GM18870 (cell line): ENCODE results near the gene SEMA4D.

Experiments used
- ATAC-seq: cut with Tn5 transposase; IDR thresholded peaks from one replicate; pipeline ENCODE4 v1.9.1; 2021; ENCODE audit warnings: moderate library complexity; ENCODE audit not compliant: unreplicated experiment

SEMA4D gene

GRCh38 chr9:89468281-89468960 is 29.5 kb downstream of the SEMA4D start:
- no peak for ATAC-seq

DNA sequence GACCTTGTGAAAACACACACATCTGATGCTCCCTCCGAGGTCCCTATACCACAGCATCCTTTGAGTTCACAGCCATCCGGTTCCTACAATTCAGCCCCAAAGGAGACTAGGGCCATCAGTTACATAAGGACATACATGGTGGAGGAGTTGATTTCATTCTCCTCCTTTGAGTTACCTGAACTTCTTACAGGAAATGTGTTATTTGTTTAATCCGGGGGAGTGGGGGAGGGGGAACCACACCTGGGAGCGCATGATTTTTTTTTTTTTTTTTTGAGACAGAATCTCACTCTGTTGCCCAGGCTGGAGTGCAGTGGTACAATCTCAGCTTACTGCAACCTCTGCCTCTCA is 30.7 kb downstream of the SEMA4D start:
- no peak for ATAC-seq

DNA sequence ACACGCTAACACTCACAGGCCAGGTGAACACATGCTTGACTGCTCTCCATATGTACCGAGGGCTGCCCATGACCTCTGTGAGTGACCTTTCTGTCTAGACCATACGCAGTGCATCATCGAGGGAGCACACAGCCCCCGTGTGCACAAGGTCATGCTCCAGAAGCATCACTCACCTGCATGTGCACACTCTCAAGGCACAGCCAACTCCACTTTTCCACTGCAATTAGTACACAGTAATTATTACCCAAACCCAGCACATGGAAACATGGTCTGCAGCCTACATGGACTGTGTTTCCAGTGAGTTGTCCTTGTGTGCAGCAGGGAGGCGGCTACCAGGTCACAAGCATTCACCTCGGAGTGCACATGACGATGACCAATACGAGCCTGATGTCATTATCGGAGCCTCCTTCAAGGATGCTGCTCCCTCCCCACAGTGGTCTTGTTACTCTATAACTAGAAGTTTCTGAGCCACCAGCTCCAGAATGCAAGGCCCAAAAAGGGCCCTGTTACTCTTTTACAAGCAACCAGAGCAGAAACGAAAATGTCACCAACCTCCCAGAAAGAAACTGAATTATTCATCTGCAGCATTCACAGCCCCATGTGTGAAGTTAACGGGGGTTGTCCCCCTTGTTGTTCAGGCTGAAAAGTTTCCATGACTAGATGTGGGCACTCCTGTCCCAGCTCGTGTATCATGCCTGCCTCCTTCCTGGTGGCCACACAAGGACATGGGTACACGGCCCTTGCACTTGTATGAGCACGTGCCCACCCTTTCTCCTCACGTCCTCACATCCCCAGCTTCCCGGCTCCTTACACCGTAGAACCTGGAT is 31.2 kb downstream of the SEMA4D start:
- ATAC-seq, result peak; percentile 65

- ATAC-seq, result no peak
These were observed 32.1 kb downstream of the SEMA4D start for GRCh38 chr9:89465726-89466308.

DNA sequence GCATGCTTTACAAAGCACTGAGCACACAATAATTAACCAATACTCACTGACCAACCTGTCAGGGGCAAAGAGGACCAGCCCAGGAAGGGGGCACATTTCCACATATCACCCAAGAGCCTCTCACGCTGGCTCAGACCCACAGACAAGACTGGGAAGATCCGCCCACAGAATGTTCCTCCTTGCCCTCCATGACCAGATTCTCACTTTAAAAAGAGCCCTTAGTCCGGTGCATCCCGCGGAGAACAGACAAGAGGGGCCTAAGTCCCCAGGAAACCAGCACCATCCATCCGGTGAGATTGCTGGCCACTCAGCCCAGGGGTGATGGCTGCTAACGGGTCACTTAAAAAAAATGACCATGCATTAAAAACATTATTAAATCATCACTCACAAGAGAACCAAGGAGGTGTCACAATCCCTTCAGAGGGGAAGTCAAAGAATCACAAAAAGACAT is 32.9 kb downstream of the SEMA4D start:
- no peak for ATAC-seq

DNA sequence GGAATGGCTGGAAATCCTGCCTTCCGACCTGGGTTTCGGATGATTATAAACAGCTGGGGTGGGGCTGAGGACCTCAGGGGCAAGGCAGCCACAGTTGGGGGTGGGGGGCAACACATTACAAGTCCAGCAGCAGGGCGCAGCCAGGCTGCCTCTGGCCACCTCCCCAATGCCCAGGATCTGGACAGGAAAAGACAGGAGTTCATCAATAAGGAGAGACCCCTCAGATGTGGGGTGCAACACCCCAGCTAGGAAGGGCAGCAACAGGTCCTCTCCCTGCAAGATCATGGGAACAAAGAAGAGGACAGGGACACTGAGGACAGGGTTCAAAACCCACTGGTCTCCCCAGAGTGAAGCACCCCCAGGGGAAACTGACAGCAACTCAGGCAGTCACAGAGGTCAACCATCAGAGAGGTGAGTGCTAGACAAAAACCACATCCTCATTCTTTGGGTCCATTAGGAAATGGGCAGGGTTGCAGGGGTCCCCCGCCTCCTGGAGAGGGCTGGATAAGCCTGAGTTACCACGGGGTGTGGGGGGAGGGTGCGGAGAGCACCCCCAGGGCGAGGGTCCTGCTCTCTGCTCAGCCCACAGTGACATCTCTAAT is 33.5 kb downstream of the SEMA4D start:
- peak; percentile 28 for ATAC-seq

- ATAC-seq, result no peak
These were observed 34.9 kb downstream of the SEMA4D start for GRCh38 chr9:89462817-89463683.

GRCh38 chr9:89462199-89462598 is 35.7 kb downstream of the SEMA4D start:
- no peak for ATAC-seq

DNA sequence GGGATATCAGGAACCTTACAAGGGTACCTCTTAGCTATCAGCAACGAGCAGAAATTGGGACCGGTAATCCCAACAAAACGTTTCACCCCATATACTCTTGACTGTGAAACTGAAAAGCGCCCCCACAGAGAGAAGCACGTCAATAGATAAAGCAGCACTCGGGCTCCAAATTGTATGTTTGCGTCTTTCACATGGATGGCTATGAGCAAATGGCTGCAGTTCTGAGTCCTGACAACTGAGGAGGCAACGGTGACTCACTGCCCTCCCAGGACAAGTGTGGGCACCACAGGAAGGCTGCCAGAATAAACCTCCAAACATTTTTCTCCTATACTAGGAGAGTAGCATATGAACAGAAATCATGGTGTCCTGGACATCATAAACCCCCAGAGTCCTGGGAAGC is 36.6 kb downstream of the SEMA4D start:
- no peak for ATAC-seq

DNA sequence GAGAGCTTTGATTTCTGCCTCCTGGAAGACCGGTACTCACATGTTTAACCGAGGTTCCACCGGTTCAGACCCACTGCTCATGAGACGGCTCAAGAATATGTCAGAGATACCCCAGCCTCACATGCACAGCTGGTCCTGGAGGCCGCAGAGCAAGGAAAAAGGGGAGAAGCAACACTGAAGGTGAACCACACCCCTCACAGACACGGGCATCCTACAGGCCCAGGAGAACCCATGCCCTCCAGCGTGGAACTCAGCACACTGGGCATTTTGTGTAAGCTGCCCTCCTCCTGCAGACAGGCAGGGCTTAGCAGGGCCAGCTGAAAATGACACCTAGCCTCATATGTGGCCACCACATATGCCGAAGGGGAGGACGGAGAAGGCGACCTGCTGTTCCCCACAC is 37.4 kb downstream of the SEMA4D start:
- no peak for ATAC-seq

GRCh38 chr9:89458768-89459496 is 39.0 kb downstream of the SEMA4D start:
- ATAC-seq, result no peak

DNA sequence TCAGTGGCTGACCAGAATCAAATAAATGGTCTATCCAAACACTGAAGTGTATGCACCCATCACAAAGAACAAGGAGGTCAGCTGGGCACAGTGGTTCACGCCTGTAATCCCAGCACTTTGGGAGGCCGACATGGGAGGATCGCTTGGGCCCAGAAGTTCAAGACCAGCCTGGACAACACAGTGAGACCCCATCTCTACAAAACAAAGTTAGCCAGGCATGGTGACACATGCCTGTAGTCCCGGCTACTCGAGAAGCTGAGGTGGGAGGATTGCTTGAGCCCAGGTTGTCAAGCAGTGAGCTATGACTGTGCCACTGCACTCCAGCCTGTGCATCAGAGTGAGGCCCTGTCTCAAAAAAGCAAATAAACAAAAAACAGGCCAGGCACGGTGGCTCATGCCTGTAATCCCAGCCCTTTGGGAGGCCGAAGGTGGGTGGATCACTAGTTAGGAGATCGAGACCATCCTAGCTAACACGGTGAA is 40.5 kb downstream of the SEMA4D start:
- ATAC-seq, result no peak

GRCh38 chr9:89455356-89455824 is 42.5 kb downstream of the SEMA4D start:
- ATAC-seq, result no peak

GRCh38 chr9:89454498-89455355 is 43.2 kb downstream of the SEMA4D start:
- ATAC-seq, result no peak

DNA sequence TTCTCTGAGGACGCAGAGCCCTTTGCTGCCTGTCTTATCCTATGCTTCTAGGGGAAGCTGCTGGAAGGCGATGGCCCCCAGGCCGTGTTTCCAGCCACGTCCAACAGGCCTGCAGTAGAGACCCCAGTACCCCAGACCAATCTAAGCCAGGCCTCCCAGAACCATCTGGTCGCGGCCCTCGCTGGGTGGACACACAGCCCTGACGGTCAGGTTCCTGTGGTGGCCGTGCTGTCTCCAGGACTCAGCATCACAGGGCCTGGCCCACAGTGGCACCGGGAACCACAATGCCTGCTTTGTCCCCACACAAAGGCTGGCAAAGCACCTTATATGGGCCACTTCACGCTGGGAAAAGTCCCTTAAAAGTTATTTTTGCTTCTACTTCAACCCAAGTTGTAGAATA is 44.5 kb downstream of the SEMA4D start:
- no peak for ATAC-seq

DNA sequence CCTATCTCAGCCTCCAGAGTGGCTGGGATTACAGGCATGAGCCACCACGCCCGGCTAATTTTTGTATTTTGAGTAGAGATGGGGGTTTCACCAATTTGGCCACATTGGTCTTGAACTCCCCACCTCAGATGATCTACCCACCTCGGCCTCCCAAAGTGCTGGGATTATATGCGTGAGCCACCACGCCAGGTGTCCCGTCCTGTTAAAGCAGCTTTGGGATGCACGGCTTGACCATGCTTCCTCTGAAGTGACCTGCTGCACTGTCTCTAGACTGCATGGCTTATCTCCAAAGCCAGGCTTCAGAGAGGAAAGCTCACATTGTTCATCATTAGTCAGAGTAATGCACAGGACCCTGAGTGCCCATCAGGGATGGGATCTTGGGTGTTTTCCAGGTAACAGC is 45.4 kb downstream of the SEMA4D start:
- no peak for ATAC-seq

DNA sequence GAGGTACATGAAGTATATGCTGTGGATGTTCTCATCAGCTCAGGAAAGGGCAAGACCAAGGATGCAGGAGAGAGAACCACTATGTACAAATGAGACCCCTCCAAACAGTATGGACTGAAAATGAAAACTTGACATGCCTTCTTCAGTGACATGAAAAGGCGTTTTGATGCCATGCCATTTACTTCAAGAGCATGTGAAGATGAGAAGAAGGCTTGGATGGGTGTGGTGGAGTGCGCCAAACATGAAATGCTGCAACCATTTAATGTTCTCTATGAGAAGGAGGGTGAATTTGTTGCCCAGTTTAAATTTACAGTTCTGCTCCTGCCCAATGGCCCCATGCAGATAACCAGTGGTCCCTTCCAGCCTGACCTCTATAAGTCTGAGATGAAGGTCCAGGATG is 47.7 kb downstream of the SEMA4D start:
- no peak for ATAC-seq

DNA sequence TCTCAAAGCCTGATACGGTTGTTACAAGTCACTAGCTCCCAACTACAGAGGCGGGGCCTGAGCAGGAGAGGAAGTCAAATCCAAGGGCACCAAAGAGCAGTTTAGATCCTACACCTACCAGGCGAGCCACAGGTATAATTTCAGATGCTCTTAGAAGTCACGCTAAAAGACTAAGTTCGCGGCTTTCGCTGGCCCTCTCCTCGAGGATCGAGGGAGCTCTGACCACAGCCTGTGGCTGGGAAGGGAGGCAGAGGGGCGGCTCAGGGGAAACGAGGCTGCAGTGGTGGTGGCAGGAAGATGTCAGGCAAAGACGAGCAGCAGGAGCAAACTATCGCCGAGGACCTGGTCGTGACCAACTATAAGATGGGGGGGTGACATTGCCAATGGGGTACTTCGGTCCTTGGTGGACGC is 48.6 kb downstream of the SEMA4D start:
- no peak for ATAC-seq

DNA sequence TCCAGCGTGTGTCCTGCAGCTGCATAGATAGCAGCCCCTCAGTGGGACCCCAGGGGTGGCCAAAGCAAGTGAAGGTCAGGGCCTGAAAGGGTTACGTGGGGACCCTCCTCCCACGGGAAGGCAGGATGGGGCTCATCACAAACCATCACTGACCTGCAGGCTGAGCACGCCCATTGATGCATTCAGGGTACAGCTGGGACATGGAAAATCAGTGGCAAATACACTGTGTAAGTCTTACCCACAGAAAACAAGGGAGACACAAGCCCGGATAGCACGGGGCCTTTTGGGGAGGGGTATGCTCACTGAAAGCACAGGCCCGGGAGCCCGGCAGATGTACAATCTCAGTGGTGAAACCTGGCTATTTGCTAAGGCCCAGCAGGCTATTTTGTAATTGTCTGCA is 49.1 kb downstream of the SEMA4D start:
- no peak for ATAC-seq
